ENCODE data around the gene HCN2. TPM values are rescaled to one million over a fixed set of nuclear protein-coding genes. Genes with fewer than 3 reads are reported as not detected.

Gene HCN2
- total and polyA plus RNA-seq, 2 of the 13 experiments (the other 11 are each of a cell fraction or from before 2014, with no cell fraction given) = 0.01 TPM; not detected in 1

GRCh38 chr19:662962-663681, 73.4 kb downstream of the HCN2 start, which contains the start of gene RNF126 (continued):
- TF ChIP-seq ZFP90 (CRISPR knock-in tag; IDR thresholded peaks at IDR 0.05; ENCODE audit: borderline replicate concordance) (peak; percentile 65; the same call in 1 of the 2 replicates), CHCHD3 (CRISPR knock-in tag; IDR thresholded peaks at IDR 0.05) (0 out of 2 replicates have a peak, but pooled peaks have one; percentile 10), AHR (CRISPR knock-in tag; IDR thresholded peaks at IDR 0.05) (no peak; the same call in 1 of the 2 replicates), ZNF749 (CRISPR knock-in tag; IDR thresholded peaks at IDR 0.05; ENCODE audit: borderline replicate concordance) (0 out of 2 replicates have a peak, but pooled peaks have one; percentile 51), ZNF672 (CRISPR knock-in tag; IDR thresholded peaks at IDR 0.05) (peak; percentile 92), ZNF230 (CRISPR knock-in tag; IDR thresholded peaks at IDR 0.05) (no peak), HOMEZ (CRISPR knock-in tag; IDR thresholded peaks at IDR 0.05; ENCODE audit: low read depth) (no peak), ZNF350 (CRISPR knock-in tag; IDR thresholded peaks at IDR 0.05; ENCODE audit: borderline replicate concordance, low read depth) (peak; percentile 66; the same call in 1 of the 2 replicates), PTBP1 (IDR thresholded peaks at IDR 0.05; ENCODE audit: low read depth, low read length, poor library complexity, severe bottlenecking) (peak; percentile 30), TERF1 (CRISPR knock-in tag; IDR thresholded peaks at IDR 0.05) (no peak), ZNF773 (CRISPR knock-in tag; IDR thresholded peaks at IDR 0.05; ENCODE audit: borderline replicate concordance) (0 out of 2 replicates have a peak, but pooled peaks have one; percentile 43), KLF12 (CRISPR knock-in tag; IDR thresholded peaks at IDR 0.05; ENCODE audit: borderline replicate concordance) (peak; percentile 80), HOXA3 (CRISPR knock-in tag; IDR thresholded peaks at IDR 0.05) (peak; percentile 55; the same call in 1 of the 2 replicates), GABPA (IDR thresholded peaks at IDR 0.05; ENCODE audit: low read depth, low read length) (peak; percentile 41), GABPA (CRISPR knock-in tag; IDR thresholded peaks at IDR 0.05; ENCODE audit: low read depth) (no peak), SAFB2 (CRISPR knock-in tag; IDR thresholded peaks at IDR 0.05; ENCODE audit: borderline replicate concordance, low read depth) (0 out of 2 replicates have a peak, but pooled peaks have one; percentile 31), ETV5 (CRISPR knock-in tag; IDR thresholded peaks at IDR 0.05; ENCODE audit: borderline replicate concordance) (peak; percentile 7; the same call in 1 of the 2 replicates)
- TF ChIP-seq, protein P1, sequence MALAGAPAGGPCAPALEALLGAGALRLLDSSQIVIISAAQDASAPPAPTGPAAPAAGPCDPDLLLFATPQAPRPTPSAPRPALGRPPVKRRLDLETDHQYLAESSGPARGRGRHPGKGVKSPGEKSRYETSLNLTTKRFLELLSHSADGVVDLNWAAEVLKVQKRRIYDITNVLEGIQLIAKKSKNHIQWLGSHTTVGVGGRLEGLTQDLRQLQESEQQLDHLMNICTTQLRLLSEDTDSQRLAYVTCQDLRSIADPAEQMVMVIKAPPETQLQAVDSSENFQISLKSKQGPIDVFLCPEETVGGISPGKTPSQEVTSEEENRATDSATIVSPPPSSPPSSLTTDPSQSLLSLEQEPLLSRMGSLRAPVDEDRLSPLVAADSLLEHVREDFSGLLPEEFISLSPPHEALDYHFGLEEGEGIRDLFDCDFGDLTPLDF (CRISPR knock-in tag; IDR thresholded peaks at IDR 0.05) = no peak
- TF ChIP-seq, protein P2, sequence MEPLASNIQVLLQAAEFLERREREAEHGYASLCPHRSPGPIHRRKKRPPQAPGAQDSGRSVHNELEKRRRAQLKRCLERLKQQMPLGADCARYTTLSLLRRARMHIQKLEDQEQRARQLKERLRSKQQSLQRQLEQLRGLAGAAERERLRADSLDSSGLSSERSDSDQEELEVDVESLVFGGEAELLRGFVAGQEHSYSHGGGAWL (CRISPR knock-in tag; IDR thresholded peaks at IDR 0.05) = peak; percentile 79
- TF ChIP-seq, protein P3, sequence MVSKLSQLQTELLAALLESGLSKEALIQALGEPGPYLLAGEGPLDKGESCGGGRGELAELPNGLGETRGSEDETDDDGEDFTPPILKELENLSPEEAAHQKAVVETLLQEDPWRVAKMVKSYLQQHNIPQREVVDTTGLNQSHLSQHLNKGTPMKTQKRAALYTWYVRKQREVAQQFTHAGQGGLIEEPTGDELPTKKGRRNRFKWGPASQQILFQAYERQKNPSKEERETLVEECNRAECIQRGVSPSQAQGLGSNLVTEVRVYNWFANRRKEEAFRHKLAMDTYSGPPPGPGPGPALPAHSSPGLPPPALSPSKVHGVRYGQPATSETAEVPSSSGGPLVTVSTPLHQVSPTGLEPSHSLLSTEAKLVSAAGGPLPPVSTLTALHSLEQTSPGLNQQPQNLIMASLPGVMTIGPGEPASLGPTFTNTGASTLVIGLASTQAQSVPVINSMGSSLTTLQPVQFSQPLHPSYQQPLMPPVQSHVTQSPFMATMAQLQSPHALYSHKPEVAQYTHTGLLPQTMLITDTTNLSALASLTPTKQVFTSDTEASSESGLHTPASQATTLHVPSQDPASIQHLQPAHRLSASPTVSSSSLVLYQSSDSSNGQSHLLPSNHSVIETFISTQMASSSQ (IDR thresholded peaks at IDR 0.05; ENCODE audit: low read depth) = no peak
- TF ChIP-seq, protein P3 (CRISPR knock-in tag; IDR thresholded peaks at IDR 0.05; ENCODE audit: borderline replicate concordance) = peak; percentile 74

Measured in HepG2 (cell line).